Cardiac fibroblast (primary cell): Measurements from ENCODE around the gene TAF4B.

Experiments
- DNase-seq, 2 donors: peaks; one replicate each; pipeline versions ENCODE4 v3.0.0 to v3.0.0-alpha.2; 2010; ENCODE audit warnings: low read depth in 2 of 2
- H3K4me3 ChIP-seq, 2 donors: replicated peaks in 1 of 2; 1 replicate in 1 of 2; 2 replicates in 1 of 2; pipeline ENCODE4 v1.5.1; 2011; ENCODE audit warnings: low read depth in 2 of 2, low read length in 2 of 2, mild to moderate bottlenecking in 2 of 2, moderate library complexity in 1 of 2
- CTCF ChIP-seq: IDR thresholded peaks from one replicate; pipeline ENCODE4 v1.5.1; 2011; ENCODE audit warnings: low read depth, mild to moderate bottlenecking, low read length, inconsistent platforms

Gene TAF4B

GRCh38 chr18:26325771-26326170, 99.5 kb downstream of the TAF4B start:
- no peak for DNase-seq
- TF ChIP-seq CTCF = no peak
- no peak overlapping the region for H3K4me3 ChIP-seq

GRCh38 chr18:26327062-26327461, 100.8 kb downstream of the TAF4B start:
- no peak for TF ChIP-seq CTCF
- DNase-seq = no peak
- no peak overlapping the region for H3K4me3 ChIP-seq

- no peak overlapping the region for H3K4me3 ChIP-seq
- no peak for TF ChIP-seq CTCF
- no peak for DNase-seq
These were observed 106.7 kb downstream of the TAF4B start for GRCh38 chr18:26332991-26333390.

GRCh38 chr18:26335156-26335555, 108.9 kb downstream of the TAF4B start:
- no peak overlapping the region for H3K4me3 ChIP-seq
- TF ChIP-seq CTCF = no peak
- DNase-seq = peak in 1 of 2 donors; percentile 4

GRCh38 chr18:26335571-26336487, 109.6 kb downstream of the TAF4B start:
- H3K4me3 ChIP-seq = no peak overlapping the region
- no peak for TF ChIP-seq CTCF
- DNase-seq = peak in 1 of 2 donors; percentile 19

GRCh38 chr18:26336572-26336971, 110.3 kb downstream of the TAF4B start:
- no peak for DNase-seq
- no peak overlapping the region for H3K4me3 ChIP-seq
- TF ChIP-seq CTCF = no peak
